C4-2B (cell line): Measurements from ENCODE around the gene PRR14.

ENCODE experiments used
- ZFX ChIP-seq: fragments of 450-650 bp; IDR thresholded peaks from 2 replicates; pipeline ENCODE4 v1.6.1; 2017
- TF ChIP-seq, protein P1 (sequence below): fragments of 450-650 bp; conservative IDR thresholded peaks from 2 replicates; pipeline ENCODE4 v1.5.1; 2017; ENCODE audit warnings: mild to moderate bottlenecking

DNA sequence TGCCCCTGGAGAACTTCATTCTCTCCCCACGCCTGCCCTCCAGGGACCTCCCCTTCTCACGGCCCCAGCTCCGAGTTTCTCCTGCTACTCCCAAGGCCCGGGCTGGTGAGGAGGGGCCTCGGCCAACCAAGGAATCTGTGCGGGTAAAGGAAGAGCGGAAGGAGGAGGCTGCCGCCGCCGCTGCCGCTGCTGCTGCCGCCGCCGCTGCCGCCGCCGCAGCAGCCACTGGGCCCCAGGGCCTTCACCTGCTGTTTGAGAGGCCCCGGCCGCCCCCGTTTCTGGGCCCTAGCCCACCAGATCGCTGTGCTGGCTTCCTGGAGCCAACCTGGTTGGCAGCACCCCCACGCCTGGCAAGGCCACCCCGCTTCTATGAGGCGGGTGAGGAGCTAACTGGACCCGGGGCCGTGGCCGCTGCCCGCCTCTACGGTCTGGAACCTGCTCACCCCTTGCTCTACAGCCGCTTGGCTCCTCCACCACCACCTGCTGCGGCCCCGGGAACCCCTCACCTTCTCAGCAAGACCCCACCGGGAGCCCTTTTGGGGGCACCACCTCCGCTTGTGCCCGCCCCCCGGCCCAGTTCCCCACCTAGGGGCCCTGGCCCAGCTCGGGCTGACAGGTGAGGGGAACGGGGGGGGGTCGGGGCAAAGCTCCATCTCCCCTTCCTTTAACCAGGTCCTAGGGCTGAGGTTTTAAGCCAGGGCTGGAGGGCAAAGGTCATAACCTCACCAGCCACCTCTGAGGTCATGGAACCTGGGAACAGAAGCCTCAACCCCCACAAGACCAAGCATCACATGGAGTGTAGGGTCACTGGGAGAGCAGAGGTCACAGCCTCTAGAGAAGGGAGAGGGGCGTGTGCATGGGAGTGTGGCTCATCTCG, 18.5 kb downstream of the PRR14 start:
- TF ChIP-seq, protein P1, sequence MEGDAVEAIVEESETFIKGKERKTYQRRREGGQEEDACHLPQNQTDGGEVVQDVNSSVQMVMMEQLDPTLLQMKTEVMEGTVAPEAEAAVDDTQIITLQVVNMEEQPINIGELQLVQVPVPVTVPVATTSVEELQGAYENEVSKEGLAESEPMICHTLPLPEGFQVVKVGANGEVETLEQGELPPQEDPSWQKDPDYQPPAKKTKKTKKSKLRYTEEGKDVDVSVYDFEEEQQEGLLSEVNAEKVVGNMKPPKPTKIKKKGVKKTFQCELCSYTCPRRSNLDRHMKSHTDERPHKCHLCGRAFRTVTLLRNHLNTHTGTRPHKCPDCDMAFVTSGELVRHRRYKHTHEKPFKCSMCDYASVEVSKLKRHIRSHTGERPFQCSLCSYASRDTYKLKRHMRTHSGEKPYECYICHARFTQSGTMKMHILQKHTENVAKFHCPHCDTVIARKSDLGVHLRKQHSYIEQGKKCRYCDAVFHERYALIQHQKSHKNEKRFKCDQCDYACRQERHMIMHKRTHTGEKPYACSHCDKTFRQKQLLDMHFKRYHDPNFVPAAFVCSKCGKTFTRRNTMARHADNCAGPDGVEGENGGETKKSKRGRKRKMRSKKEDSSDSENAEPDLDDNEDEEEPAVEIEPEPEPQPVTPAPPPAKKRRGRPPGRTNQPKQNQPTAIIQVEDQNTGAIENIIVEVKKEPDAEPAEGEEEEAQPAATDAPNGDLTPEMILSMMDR: no peak
- TF ChIP-seq ZFX: no peak
